GM12874 (cell line): ENCODE results near the gene KCNC1.

Experiments
- TF ChIP-seq, protein P1 (sequence below): IDR thresholded peaks from 2 replicates; pipeline ENCODE4 v1.5.1; 2011; ENCODE audit warnings: low read depth, mild to moderate bottlenecking, control low read depth, low read length, moderate library complexity; ENCODE audit not compliant: insufficient read depth

Gene KCNC1

DNA sequence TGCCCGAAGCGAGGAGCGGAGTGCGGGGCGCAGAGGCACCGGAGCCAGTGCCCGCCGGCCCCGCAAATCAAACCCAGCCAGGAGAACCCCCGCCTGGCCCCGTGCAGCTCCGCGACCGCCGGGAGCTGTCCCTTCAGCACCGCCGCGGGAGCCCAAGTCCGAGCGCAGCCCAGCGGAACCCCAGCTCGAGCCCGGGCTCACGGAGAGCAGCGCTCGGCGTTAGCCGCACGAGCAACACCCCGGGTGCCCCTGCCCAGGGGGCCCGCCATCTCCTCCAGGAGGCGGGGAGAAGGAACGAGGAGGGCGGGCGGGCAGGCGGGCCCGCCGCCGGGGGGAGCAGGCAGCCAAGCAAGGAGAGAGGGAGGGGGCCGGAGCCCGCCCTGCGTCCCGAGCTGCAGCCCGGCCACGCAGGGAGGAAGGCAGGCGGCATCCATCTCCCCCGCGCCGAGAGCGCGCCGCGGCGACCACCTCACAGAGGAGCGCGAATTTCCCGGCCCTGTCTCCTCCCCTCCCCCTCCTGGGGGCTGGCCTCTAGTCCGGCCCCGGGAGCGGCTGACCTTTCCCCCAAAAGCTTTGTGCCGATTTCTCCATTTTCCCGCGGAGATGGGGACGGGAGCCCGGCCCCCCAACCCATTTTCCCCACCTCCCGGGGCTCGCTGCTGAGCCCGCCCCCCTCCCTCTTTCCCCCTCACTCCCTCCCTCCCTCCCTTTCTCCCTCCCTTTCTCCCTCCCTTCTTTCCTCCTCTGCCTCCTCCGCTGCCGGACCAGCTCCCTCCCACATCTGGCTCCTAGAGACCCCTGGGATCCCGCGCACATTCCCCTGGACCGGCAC lies 621 bp downstream of the KCNC1 start:
- TF ChIP-seq, protein P1, sequence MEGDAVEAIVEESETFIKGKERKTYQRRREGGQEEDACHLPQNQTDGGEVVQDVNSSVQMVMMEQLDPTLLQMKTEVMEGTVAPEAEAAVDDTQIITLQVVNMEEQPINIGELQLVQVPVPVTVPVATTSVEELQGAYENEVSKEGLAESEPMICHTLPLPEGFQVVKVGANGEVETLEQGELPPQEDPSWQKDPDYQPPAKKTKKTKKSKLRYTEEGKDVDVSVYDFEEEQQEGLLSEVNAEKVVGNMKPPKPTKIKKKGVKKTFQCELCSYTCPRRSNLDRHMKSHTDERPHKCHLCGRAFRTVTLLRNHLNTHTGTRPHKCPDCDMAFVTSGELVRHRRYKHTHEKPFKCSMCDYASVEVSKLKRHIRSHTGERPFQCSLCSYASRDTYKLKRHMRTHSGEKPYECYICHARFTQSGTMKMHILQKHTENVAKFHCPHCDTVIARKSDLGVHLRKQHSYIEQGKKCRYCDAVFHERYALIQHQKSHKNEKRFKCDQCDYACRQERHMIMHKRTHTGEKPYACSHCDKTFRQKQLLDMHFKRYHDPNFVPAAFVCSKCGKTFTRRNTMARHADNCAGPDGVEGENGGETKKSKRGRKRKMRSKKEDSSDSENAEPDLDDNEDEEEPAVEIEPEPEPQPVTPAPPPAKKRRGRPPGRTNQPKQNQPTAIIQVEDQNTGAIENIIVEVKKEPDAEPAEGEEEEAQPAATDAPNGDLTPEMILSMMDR: no peak

DNA sequence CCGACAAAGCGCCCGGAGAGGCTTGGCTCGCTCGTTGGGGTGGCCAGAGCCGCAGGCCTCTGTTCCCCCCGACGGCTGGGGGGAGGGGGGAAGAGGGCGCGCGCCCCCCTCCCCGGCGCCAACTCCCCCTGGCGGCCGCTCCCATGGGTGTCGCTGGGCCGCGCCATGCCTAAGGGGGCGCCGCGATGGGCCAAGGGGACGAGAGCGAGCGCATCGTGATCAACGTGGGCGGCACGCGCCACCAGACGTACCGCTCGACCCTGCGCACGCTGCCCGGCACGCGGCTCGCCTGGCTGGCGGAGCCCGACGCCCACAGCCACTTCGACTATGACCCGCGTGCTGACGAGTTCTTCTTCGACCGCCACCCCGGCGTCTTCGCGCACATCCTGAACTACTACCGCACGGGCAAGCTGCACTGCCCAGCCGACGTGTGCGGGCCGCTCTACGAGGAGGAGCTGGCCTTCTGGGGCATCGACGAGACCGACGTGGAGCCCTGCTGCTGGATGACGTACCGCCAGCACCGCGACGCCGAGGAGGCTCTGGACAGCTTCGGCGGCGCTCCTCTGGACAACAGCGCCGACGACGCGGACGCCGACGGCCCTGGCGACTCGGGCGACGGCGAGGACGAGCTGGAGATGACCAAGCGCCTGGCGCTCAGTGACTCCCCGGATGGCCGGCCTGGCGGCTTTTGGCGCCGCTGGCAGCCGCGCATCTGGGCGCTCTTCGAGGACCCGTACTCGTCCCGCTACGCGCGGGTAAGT lies 1.4 kb downstream of the KCNC1 start:
- TF ChIP-seq, protein P1: no peak

DNA sequence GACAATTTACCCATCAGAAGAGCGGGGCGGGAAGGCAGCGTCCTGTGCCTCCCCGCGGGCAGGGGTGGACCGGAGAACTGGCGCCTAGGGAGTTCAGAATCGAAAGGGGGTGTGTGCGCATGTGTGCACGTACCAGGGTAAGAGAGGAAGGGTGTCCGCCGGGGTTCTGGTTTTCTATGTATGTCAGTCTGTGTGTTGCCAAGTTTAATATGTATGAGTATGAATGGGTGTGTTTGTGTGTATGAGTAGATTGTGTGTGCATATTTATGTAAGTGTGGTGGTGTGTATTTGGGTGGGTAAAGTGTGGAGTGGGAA lies 2.0 kb downstream of the KCNC1 start:
- TF ChIP-seq, protein P1: no peak

DNA sequence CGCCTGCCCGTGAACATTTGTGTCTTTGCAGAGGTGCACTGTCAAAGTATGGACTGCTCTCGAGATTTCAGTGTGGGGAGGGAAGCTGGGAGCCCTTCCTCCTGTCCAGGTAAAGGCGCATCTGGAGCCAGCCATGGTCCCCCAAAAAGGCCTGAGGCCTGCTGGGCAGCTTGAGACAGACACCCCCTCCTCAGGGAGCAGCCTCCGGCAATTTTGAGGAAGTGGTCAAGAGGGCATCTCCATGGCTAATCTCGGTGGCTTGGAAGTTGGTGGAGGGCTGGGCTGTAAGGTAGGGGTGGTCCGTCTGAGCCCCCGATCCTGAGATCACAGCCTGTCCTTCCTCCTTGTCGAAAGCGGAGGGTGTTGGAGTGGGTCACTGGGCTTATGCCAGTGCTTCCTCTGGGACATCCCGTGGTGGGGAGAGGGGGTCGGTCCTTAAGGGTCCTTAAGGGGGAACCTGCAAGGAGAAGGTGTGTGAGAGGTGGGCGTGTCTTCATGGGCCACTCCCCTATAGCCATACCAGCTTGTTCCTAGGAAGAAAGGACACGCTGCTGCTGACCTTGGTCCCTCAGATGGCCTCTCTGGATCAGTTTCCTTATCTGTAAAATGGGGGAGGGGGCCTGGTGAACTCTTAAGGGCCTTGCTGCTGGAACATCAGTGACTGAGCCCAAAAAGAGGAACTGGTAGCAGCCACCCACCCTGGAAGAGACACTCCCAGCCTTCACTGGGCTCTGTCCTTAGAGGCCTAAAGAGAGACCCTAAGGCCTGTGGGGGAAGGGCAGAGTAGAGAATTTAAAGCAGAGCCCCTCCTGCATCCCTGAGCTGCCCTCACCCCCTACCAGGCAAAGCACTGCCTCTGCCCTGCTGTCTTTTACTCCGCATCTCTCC lies 2.6 kb downstream of the KCNC1 start:
- TF ChIP-seq, protein P1: no peak

DNA sequence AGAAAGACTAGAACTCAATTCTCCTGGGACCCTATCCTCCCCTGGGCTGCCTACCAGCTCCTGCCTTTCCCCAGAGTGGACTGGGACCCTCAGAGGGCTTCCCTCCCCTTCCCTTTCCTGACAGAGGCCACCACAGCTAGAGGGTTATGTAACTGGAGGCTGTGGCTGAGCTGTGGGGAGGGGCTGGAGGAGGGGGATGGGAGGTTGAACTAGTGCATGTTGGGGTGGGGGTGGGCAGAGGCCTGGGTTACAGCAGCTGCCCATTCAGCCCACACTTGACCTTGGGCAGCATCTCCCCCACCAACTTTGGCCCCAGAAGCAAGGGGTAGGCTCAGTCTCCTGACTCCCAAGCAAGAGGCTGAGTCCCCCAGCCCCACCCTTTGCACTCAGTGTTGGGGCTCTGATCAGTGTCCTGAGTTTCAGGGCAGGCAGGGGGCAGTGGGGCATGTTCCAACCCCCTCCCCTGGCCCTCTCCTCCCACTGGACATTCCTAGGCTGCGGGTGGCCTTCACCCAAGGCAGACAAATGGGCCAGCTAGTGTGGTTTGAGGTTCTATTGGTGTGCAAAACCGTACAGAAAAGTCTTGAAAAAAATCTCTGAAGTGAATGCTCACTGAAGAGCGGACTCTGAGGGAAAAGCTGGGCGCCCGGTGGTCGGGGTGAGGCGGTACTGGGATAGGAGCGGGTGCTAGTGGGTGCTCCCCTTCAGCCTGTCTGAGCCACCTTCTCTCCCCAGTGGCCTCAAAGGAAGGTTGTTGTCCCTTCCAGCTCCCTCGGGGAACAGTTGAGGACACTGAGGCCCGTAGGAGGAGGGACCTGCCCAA lies 3.8 kb downstream of the KCNC1 start:
- TF ChIP-seq, protein P1: no peak

DNA sequence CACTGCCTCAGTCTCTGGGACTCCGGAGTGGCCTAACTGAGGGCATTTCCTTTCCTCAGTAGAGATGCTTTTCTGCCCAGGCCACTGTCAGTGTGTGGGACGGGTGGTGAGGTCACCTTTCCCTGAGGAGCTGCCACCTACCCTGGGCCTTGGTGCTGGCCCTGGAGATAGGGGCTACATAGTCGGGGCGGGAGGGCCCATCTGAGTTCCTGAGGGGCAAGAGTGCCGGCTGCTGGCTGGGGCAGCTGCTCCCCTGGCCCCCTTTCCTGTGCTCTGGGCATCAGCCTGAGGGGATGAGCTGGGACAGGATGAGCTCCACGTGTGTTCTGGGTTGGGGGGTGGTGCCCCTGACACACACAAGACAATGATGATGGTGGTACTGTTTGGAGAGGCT lies 5.4 kb downstream of the KCNC1 start:
- TF ChIP-seq, protein P1: no peak
